GM06990 (cell line): ENCODE measurements around the gene CD86.

Source experiments
- DNase-seq: peaks from one replicate; pipeline ENCODE4 v3.0.0-alpha.2; 2011; ENCODE audit not compliant: insufficient read length; ENCODE audit errors: extremely low read depth
- H3K27me3 ChIP-seq: replicated peaks from 2 replicates; pipeline ENCODE4 v1.6.0; 2011; ENCODE audit warnings: low read length; ENCODE audit not compliant: control insufficient read depth, insufficient read depth
- H3K36me3 ChIP-seq: 2 replicates; pipeline ENCODE4 v1.5.1; 2011; ENCODE audit warnings: low read length; ENCODE audit not compliant: control insufficient read depth, insufficient read depth
- H3K4me3 ChIP-seq: replicated peaks from 2 replicates; pipeline ENCODE4 v1.5.1; 2011; ENCODE audit warnings: low read depth, mild to moderate bottlenecking, control low read depth, low read length
- TF ChIP-seq, protein P1 (sequence below): IDR thresholded peaks from 2 replicates; pipeline ENCODE4 v1.5.1; 2011; ENCODE audit warnings: low read length, control low read depth, mild to moderate bottlenecking, inconsistent platforms; ENCODE audit not compliant: insufficient read depth, poor library complexity, severe bottlenecking

CD86 gene

GRCh38 chr3:122063908-122064307 lies 8.7 kb downstream of the CD86 start:
- TF ChIP-seq, protein P1, sequence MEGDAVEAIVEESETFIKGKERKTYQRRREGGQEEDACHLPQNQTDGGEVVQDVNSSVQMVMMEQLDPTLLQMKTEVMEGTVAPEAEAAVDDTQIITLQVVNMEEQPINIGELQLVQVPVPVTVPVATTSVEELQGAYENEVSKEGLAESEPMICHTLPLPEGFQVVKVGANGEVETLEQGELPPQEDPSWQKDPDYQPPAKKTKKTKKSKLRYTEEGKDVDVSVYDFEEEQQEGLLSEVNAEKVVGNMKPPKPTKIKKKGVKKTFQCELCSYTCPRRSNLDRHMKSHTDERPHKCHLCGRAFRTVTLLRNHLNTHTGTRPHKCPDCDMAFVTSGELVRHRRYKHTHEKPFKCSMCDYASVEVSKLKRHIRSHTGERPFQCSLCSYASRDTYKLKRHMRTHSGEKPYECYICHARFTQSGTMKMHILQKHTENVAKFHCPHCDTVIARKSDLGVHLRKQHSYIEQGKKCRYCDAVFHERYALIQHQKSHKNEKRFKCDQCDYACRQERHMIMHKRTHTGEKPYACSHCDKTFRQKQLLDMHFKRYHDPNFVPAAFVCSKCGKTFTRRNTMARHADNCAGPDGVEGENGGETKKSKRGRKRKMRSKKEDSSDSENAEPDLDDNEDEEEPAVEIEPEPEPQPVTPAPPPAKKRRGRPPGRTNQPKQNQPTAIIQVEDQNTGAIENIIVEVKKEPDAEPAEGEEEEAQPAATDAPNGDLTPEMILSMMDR, result no peak
- DNase-seq, result no peak

GRCh38 chr3:122064326-122064725 lies 9.2 kb downstream of the CD86 start:
- no peak for DNase-seq
- Histone ChIP-seq H3K36me3 (peaks cover 3% of the 10 kb centered on the region), H3K27me3 (no peaks in the 10 kb centered on the region), H3K4me3 (no peak overlapping the region)
- TF ChIP-seq, protein P1, result no peak

More at GRCh38 chr3:122063908-122064307, 8.7 kb downstream of the CD86 start:
- H3K27me3 ChIP-seq, result no peaks in the 10 kb centered on the region
- H3K4me3 ChIP-seq, result no peak overlapping the region
- peaks cover 4% of the 10 kb centered on the region for H3K36me3 ChIP-seq

GRCh38 chr3:122066331-122067213 lies 11.4 kb downstream of the CD86 start:
- TF ChIP-seq, protein P1, result no peak
- Histone ChIP-seq H3K36me3 (no peaks in the 10 kb centered on the region; the same call in 1 of the 2 replicates), H3K4me3 (peak overlapping the region; percentile 25), H3K27me3 (no peaks in the 10 kb centered on the region)
- DNase-seq, result no peak

GRCh38 chr3:122067214-122067550 lies 12.0 kb downstream of the CD86 start:
- no peaks in the 10 kb centered on the region for H3K27me3 ChIP-seq
- no peaks in the 10 kb centered on the region; the same call in 1 of the 2 replicates for H3K36me3 ChIP-seq
- TF ChIP-seq, protein P1, result no peak
- peak overlapping the region; percentile 25 for H3K4me3 ChIP-seq
- no peak for DNase-seq

- Histone ChIP-seq H3K36me3 (no peaks in the 10 kb centered on the region; the same call in 1 of the 2 replicates), H3K27me3 (no peaks in the 10 kb centered on the region), H3K4me3 (peak overlapping the region; percentile 25; the same call in 1 of the 2 replicates)
- DNase-seq, result peak; percentile 56
- TF ChIP-seq, protein P1, result no peak
Measured at GRCh38 chr3:122067588-122068240, 12.6 kb downstream of the CD86 start.
